Rectal smooth muscle tissue (tissue), 1 donor: ENCODE results near the gene ACTG1.
A peak's percentile ranks its signal among the peaks of the same experiment; 100 is the strongest.

ENCODE experiments used
- H3K27ac ChIP-seq: one replicate; pipeline ENCODE4 v1.7.0; 2013; ENCODE audit warnings: low read depth, low read length, inconsistent platforms
- H3K27me3 ChIP-seq: one replicate; pipeline ENCODE4 v1.7.0; 2013; ENCODE audit warnings: low read length; ENCODE audit not compliant: control insufficient read depth, insufficient read depth
- H3K36me3 ChIP-seq: one replicate; pipeline ENCODE4 v1.7.0; 2013; ENCODE audit warnings: low read length; ENCODE audit not compliant: control insufficient read depth, insufficient read depth
- H3K4me1 ChIP-seq: one replicate; pipeline ENCODE4 v1.7.0; 2013; ENCODE audit warnings: low read length; ENCODE audit not compliant: control insufficient read depth, insufficient read depth
- H3K4me3 ChIP-seq: one replicate; pipeline ENCODE4 v1.7.0; 2013; ENCODE audit warnings: low read length
- H3K9ac ChIP-seq: one replicate; pipeline ENCODE4 v1.7.0; 2013; ENCODE audit warnings: low read length

ACTG1 gene

GRCh38 chr17:81512562-81513371 is at the start of gene ACTG1:
TSS of gene ACTG1 (minus strand) at chr17:81512799. CDS start at chr17:81512354, 445 bp downstream.
- peak within 1 kb of the TSS; percentile 99 for H3K9ac ChIP-seq
- H3K27ac ChIP-seq: peak within 1 kb of the TSS; percentile 100
- H3K4me3 ChIP-seq: peak within 1 kb of the TSS; percentile 95
- no peaks in the 10 kb centered on the region for H3K27me3 ChIP-seq
- peaks cover 36% of the 10 kb centered on the region for H3K36me3 ChIP-seq
- peaks cover 15% of the 10 kb centered on the region for H3K4me1 ChIP-seq

GRCh38 chr17:81561494-81561885 is 48.9 kb upstream of the ACTG1 start:
- Histone ChIP-seq H3K9ac (no peak overlapping the region), H3K4me1 (peaks cover 9% of the 10 kb centered on the region), H3K27me3 (no peaks in the 10 kb centered on the region), H3K27ac (no peak overlapping the region), H3K4me3 (no peak overlapping the region), H3K36me3 (peaks cover 25% of the 10 kb centered on the region)

GRCh38 chr17:81558941-81559806 is 46.6 kb upstream of the ACTG1 start:
- H3K27me3 ChIP-seq: no peaks in the 10 kb centered on the region
- H3K9ac ChIP-seq: no peak overlapping the region
- no peaks in the 10 kb centered on the region for H3K4me1 ChIP-seq
- no peak overlapping the region for H3K27ac ChIP-seq
- H3K4me3 ChIP-seq: no peak overlapping the region
- H3K36me3 ChIP-seq: peaks cover 17% of the 10 kb centered on the region

GRCh38 chr17:81558115-81558468 is 45.5 kb upstream of the ACTG1 start:
- H3K4me3 ChIP-seq: no peak overlapping the region
- no peak overlapping the region for H3K27ac ChIP-seq
- no peak overlapping the region for H3K9ac ChIP-seq
- H3K27me3 ChIP-seq: no peaks in the 10 kb centered on the region
- peaks cover 7% of the 10 kb centered on the region for H3K4me1 ChIP-seq
- H3K36me3 ChIP-seq: peaks cover 13% of the 10 kb centered on the region

GRCh38 chr17:81557276-81558114 is 44.9 kb upstream of the ACTG1 start:
- Histone ChIP-seq H3K4me1 (peaks cover 7% of the 10 kb centered on the region), H3K36me3 (peaks cover 13% of the 10 kb centered on the region), H3K4me3 (no peak overlapping the region), H3K27ac (no peak overlapping the region), H3K9ac (no peak overlapping the region), H3K27me3 (no peaks in the 10 kb centered on the region)

GRCh38 chr17:81556863-81557262 is 44.3 kb upstream of the ACTG1 start:
- no peaks in the 10 kb centered on the region for H3K27me3 ChIP-seq
- peaks cover 7% of the 10 kb centered on the region for H3K4me1 ChIP-seq
- H3K4me3 ChIP-seq: no peak overlapping the region
- H3K36me3 ChIP-seq: peaks cover 13% of the 10 kb centered on the region
- H3K9ac ChIP-seq: no peak overlapping the region
- H3K27ac ChIP-seq: no peak overlapping the region

GRCh38 chr17:81556175-81556691 is 43.6 kb upstream of the ACTG1 start:
- Histone ChIP-seq H3K27me3 (no peaks in the 10 kb centered on the region), H3K9ac (no peak overlapping the region), H3K27ac (no peak overlapping the region), H3K4me3 (no peak overlapping the region), H3K36me3 (peaks cover 13% of the 10 kb centered on the region), H3K4me1 (peaks cover 8% of the 10 kb centered on the region)

GRCh38 chr17:81553616-81554181 is 41.1 kb upstream of the ACTG1 start:
- H3K9ac ChIP-seq: no peak overlapping the region
- H3K36me3 ChIP-seq: peaks cover 10% of the 10 kb centered on the region
- peaks cover 12% of the 10 kb centered on the region for H3K4me1 ChIP-seq
- no peaks in the 10 kb centered on the region for H3K27me3 ChIP-seq
- no peak overlapping the region for H3K27ac ChIP-seq
- peak overlapping the region; percentile 89 for H3K4me3 ChIP-seq

- Histone ChIP-seq H3K9ac (peak overlapping the region; percentile 68), H3K36me3 (peaks cover 4% of the 10 kb centered on the region), H3K27me3 (no peaks in the 10 kb centered on the region), H3K4me1 (peaks cover 12% of the 10 kb centered on the region), H3K4me3 (peak overlapping the region; percentile 89), H3K27ac (peak overlapping the region; percentile 67)
These were observed 40.5 kb upstream of the ACTG1 start for GRCh38 chr17:81553018-81553615.

- peaks cover 4% of the 10 kb centered on the region for H3K36me3 ChIP-seq
- no peaks in the 10 kb centered on the region for H3K27me3 ChIP-seq
- H3K27ac ChIP-seq: peak within 1 kb of the TSS; percentile 67
- H3K4me1 ChIP-seq: peaks cover 12% of the 10 kb centered on the region
- peak within 1 kb of the TSS; percentile 89 for H3K4me3 ChIP-seq
- H3K9ac ChIP-seq: peak within 1 kb of the TSS; percentile 68
These were observed 39.8 kb upstream of the ACTG1 start, which contains the start of gene FAAP100 for GRCh38 chr17:81552244-81553017. TSS of gene FAAP100 (minus strand) at chr17:81552353. CDS start at chr17:81552330, 23 bp downstream.
